GM18505 (cell line): ENCODE results near the gene HHIPL1.

Source experiments
- ATAC-seq: cut with Tn5 transposase; IDR thresholded peaks from one replicate; pipeline ENCODE4 v1.9.1; 2021; ENCODE audit not compliant: unreplicated experiment
- POLR2A ChIP-seq: IDR thresholded peaks from 4 replicates; pipeline ENCODE4 v1.6.1; 2011; ENCODE audit warnings: borderline replicate concordance; ENCODE audit not compliant: insufficient read depth, insufficient read length; ENCODE audit errors: extremely low read depth

HHIPL1 gene

GRCh38 chr14:99619835-99620834, 24.8 kb upstream of the HHIPL1 start:
- TF ChIP-seq POLR2A: no peak
- no peak for ATAC-seq

- ATAC-seq: no peak
- no peak for TF ChIP-seq POLR2A
Measured at GRCh38 chr14:99621948-99622347, 23.0 kb upstream of the HHIPL1 start.

DNA sequence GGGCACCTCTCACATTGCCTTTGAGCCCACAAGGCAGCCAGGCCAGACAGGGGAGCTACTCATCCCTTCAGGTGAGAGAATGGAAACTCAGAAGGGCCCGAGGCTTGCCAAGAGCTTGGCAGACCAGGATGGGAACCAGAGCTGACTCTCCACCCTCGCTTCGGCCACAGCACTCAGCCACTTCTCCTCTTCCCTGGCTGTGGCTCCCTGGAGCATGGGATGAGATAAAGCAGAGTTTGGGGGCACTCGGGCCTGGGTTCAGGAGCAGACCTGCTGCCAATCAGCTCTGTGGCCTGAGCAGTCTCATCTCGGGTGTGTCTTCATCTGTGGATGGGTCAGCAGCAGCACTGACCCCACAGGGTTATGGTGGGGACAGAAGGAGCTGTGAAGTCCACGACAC, 20.9 kb upstream of the HHIPL1 start:
- no peak for TF ChIP-seq POLR2A
- no peak for ATAC-seq

GRCh38 chr14:99624971-99625370, 20.0 kb upstream of the HHIPL1 start:
- ATAC-seq: no peak
- TF ChIP-seq POLR2A: no peak

DNA sequence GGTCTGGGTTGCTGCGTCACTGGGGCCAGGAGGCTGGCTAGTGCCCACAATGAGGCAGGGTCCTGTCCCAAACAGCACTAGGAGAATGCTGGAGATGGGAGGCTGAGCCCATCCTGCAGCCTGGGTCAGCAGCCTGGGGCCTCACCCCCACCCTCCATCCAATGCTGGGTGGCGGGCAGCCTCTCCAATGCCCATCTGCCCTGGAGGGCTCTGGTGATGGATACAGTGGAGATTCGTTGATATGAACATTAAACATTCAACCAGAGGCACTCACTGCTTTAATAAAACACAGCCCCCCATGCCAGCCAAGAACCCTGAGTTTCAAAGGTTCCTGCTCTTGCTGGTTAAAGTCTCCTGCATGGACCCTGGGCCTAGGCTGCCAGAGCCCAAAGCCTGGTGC, 19.5 kb upstream of the HHIPL1 start:
- no peak for ATAC-seq
- no peak for TF ChIP-seq POLR2A

GRCh38 chr14:99626041-99626648, 18.8 kb upstream of the HHIPL1 start:
- TF ChIP-seq POLR2A: no peak
- ATAC-seq: no peak

DNA sequence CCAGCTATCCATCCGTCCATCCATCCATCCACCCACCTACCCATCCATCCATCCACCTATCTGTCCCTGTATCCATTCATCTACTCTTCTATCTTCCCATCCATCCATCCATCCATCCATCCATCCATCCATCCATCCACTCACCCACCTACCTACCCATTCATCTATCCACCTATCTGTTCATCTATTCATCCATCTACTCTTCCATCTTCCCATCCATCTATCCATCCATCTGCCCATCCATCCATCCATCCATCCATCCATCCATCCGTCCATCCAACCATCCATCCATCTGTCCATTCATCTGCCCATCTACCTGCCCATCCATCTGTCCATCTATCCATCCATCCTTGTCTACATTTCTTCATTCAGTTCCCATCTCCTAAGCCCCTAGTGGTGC, 17.8 kb upstream of the HHIPL1 start:
- no peak for TF ChIP-seq POLR2A
- ATAC-seq: no peak

- ATAC-seq: no peak
- no peak for TF ChIP-seq POLR2A
Measured at GRCh38 chr14:99627510-99628381, 17.2 kb upstream of the HHIPL1 start.

DNA sequence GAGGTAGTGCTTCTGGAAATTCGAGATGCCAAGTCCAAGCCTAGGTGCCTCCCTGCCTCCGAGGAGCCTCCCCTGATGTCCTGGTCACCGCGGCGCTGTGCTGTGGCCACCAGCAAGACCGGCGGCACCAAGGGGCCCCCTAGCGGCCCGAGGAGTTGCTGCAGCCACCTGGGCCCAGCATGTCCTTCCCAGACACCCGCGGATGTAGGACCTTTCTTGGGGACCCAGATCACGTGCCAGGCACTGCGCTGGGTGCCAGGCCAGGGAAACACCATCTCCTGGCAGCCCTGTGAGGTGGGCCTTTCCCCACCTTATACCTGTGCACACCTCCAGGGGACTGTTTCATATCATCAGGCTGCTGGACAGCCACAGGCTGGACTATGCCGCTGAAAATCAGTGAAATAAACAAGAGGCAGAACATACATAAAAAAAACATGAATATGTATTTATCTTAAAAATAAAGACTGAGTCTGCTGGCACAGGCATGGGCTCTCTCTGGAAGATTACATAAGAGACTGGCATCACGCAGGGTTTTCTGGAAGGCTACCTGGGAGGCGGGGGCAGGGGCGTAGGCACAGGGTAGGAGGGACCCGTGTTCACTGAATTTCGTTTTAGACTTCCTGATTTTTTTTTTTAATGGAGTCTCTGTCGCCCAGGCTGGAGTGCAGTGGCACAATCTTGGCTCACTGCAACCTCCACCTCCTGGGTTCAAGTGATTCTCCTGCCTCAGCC, 15.9 kb upstream of the HHIPL1 start:
- ATAC-seq: no peak
- no peak for TF ChIP-seq POLR2A

GRCh38 chr14:99630202-99630601, 14.7 kb upstream of the HHIPL1 start:
- TF ChIP-seq POLR2A: no peak
- ATAC-seq: no peak

GRCh38 chr14:99632410-99633035, 12.4 kb upstream of the HHIPL1 start:
- ATAC-seq: no peak
- no peak for TF ChIP-seq POLR2A

- no peak for ATAC-seq
- no peak for TF ChIP-seq POLR2A
Measured at GRCh38 chr14:99633141-99633540, 11.8 kb upstream of the HHIPL1 start.
